Ascending aorta (tissue), 2 donors: ENCODE measurements around the gene EDN3. TPM values are rescaled to one million over a fixed set of nuclear protein-coding genes. Genes with fewer than 3 reads are reported as not detected.

ENCODE experiments used
- DNase-seq, 2 donors: peaks; one replicate each; pipeline ENCODE4 v3.0.0-alpha.2; 2019; ENCODE audit warnings: low spot score in 2 of 2
- H3K27ac ChIP-seq, 2 donors: fragments of 200-600 bp; sonication (generic); one replicate each; pipeline ENCODE4 v1.5.1; 2016 to 2017; ENCODE audit warnings: mild to moderate bottlenecking in 1 of 2
- H3K27me3 ChIP-seq: fragments of 200-600 bp; sonication (generic); one replicate; pipeline ENCODE4 v1.5.1; 2017
- H3K36me3 ChIP-seq, 2 donors: fragments of 200-600 bp; sonication (generic); one replicate each; pipeline ENCODE4 v1.5.1; 2016
- H3K4me1 ChIP-seq, 2 donors: fragments of 200-600 bp; sonication (generic); one replicate each; pipeline ENCODE4 v1.5.1; 2016 to 2017; ENCODE audit warnings: mild to moderate bottlenecking in 1 of 2
- H3K4me3 ChIP-seq, 2 donors: fragments of 200-600 bp; sonication (generic); one replicate each; pipeline ENCODE4 v1.5.1; 2016 to 2017; ENCODE audit warnings: mild to moderate bottlenecking in 1 of 2
- H3K9me3 ChIP-seq, 2 donors: fragments of 200-600 bp; sonication (generic); one replicate each; pipeline ENCODE4 v1.5.1; 2016
- intact Hi-C: fragments of 100-400 bp; cut with DNase I; formaldehyde crosslinking; loops from one replicate; pipeline ENCODE4 v1.15.1; 2023
- total RNA-seq: library from RNA; depleted of rRNA; stranded (reverse); fragments of >200 nt; gene quantifications from one replicate; pipeline ENCODE4 v1.1.0, GENCODE V29; 2016
- TF ChIP-seq, protein P1 (sequence below), 3 experiments: fragments of 200-600 bp in 2 of 3; fragments of 450-650 bp in 1 of 3; sonication (generic) in 2 of 3; IDR thresholded peaks; one replicate each; pipeline ENCODE4 v1.5.1; 2016 to 2019; ENCODE audit warnings: antibody characterized with exemption in 3 of 3, mild to moderate bottlenecking in 1 of 3, moderate library complexity in 1 of 3

EDN3 gene, protein sequence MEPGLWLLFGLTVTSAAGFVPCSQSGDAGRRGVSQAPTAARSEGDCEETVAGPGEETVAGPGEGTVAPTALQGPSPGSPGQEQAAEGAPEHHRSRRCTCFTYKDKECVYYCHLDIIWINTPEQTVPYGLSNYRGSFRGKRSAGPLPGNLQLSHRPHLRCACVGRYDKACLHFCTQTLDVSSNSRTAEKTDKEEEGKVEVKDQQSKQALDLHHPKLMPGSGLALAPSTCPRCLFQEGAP
- total RNA-seq = not detected

DNA sequence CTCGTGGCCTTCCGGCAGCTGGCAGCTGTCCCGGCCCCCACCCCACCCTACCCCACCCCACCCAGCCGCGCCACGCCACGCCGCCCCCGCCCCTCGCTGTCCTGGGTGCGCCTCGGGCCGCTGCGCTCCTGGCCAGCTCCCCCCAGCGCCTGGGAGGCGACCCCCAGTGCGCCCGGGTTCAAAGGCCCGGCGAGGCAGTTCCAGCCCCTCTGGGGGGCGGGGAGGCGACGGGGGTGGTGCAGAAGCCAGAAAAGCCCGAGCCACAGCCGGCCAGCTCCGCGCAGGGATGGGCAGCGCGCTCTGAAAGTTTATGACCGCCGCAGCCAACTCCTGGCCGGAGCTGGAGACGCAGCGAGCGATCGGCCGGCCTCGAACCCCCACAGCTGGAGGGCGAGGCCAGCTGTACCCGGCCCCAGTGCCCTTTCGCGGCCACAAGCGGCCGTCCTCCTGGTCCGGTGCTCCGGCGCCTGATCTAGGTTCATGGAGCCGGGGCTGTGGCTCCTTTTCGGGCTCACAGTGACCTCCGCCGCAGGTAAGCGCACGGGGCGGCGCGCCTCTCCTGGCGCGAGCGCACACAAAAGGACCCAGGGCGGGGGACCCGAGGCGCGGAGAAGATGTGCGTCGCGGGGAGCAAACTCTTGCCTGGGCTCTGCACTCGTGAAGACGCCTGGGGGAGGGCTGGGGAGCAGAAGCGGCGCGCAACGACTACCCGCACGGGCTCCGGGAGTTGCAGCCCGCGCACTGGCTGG lies at the start of gene EDN3:
Gene EDN3 (plus strand): TSS at position 279 of the 749 bp plus-strand sequence. CDS start 202 bp downstream, at position 481.
- no peak within 1 kb of the TSS for H3K27ac ChIP-seq
- no peaks in the 10 kb centered on the region for H3K27me3 ChIP-seq
- DNase-seq = no peak

DNA sequence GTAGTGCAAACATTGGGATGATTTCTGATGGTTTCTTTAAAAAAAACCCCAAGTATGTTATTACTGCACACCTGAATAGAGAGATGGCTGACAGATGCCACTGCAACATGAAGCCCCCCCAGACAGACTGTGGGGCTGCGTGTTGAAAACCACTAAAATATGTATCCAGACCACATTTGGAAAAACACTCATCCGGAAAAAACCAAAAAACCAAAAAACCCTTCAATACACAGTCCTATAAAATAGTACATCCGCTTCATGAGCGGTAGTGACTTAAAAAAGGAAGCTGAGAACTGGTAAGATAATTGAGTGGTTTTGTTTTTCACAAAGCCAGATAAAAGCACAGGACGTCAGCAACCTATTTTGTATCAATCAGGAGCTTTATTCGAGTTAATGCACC lies 47.1 kb upstream of the EDN3 start:
- no peaks in the 10 kb centered on the region for H3K36me3 ChIP-seq
- no peak for DNase-seq
- intact Hi-C loops = no loop called here
- TF ChIP-seq, protein P1, sequence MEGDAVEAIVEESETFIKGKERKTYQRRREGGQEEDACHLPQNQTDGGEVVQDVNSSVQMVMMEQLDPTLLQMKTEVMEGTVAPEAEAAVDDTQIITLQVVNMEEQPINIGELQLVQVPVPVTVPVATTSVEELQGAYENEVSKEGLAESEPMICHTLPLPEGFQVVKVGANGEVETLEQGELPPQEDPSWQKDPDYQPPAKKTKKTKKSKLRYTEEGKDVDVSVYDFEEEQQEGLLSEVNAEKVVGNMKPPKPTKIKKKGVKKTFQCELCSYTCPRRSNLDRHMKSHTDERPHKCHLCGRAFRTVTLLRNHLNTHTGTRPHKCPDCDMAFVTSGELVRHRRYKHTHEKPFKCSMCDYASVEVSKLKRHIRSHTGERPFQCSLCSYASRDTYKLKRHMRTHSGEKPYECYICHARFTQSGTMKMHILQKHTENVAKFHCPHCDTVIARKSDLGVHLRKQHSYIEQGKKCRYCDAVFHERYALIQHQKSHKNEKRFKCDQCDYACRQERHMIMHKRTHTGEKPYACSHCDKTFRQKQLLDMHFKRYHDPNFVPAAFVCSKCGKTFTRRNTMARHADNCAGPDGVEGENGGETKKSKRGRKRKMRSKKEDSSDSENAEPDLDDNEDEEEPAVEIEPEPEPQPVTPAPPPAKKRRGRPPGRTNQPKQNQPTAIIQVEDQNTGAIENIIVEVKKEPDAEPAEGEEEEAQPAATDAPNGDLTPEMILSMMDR (IDR thresholded peaks at IDR 0.05) = no peak
- no peak overlapping the region for H3K27ac ChIP-seq
- H3K9me3 ChIP-seq = no peaks in the 10 kb centered on the region
- no peak overlapping the region for H3K4me3 ChIP-seq
- H3K27me3 ChIP-seq = no peaks in the 10 kb centered on the region
- H3K4me1 ChIP-seq = no peaks in the 10 kb centered on the region

More for the DNA sequence above, at the start of gene EDN3:
- H3K4me3 ChIP-seq = no peak within 1 kb of the TSS
- H3K9me3 ChIP-seq = no peaks in the 10 kb centered on the region
- intact Hi-C loops = no loop called here
- TF ChIP-seq, protein P1 (IDR thresholded peaks at IDR 0.05) = no peak
- no peaks in the 10 kb centered on the region for H3K4me1 ChIP-seq
- no peaks in the 10 kb centered on the region for H3K36me3 ChIP-seq

- Histone ChIP-seq H3K4me1 (no peaks in the 10 kb centered on the region), H3K4me3 (no peak overlapping the region), H3K36me3 (no peaks in the 10 kb centered on the region), H3K27ac (no peak overlapping the region), H3K9me3 (no peaks in the 10 kb centered on the region), H3K27me3 (no peaks in the 10 kb centered on the region)
- no peak for DNase-seq
- intact Hi-C loops = no loop called here
- TF ChIP-seq, protein P1 (IDR thresholded peaks at IDR 0.05) = no peak
These were observed 46.6 kb upstream of the EDN3 start for GRCh38 chr20:59253779-59254319.

DNA sequence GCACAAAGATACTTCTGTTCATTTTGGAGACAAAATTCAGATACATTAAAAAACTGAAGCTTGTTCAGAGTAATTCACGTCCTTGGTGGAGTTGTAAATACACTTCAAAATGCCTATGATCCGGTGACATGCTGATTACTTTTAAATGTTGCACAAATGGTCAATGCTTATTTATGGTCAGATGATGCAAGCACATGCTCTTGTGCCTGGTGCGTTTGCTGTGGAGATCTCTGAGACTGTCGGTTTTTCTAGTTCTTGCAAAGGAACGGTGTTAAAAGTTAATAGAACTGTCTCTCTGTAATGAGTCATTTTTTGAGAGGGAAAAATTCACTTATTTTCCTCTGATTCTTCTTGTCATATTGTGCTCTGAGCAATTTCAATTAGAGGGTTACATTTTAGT lies 45.2 kb upstream of the EDN3 start:
- no peaks in the 10 kb centered on the region for H3K4me1 ChIP-seq
- DNase-seq = no peak
- intact Hi-C loops = no loop called here
- H3K27ac ChIP-seq = no peak overlapping the region
- no peaks in the 10 kb centered on the region for H3K36me3 ChIP-seq
- no peak overlapping the region for H3K4me3 ChIP-seq
- H3K27me3 ChIP-seq = no peaks in the 10 kb centered on the region
- no peaks in the 10 kb centered on the region for H3K9me3 ChIP-seq
- TF ChIP-seq, protein P1 (IDR thresholded peaks at IDR 0.05) = no peak

DNA sequence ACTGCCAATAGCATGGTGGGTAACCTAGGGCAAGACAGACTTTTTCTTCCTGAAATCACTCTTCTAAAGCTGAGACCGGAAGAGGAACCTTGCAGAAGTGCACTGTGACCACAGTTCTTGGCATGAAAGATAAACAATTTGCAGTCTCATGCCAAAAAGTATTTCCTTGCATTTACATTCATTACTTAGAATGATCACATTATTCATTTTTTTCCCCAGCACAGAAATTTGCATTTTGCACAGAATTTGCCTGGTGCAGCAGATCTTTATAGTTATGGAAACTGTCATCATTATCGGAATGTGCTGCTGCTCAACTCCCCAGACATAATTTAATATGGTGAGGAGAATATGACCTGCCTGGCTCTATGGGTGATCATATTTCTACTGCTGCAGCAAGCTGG lies 42.2 kb upstream of the EDN3 start:
- intact Hi-C loops = no loop called here
- Histone ChIP-seq H3K9me3 (no peaks in the 10 kb centered on the region), H3K27me3 (no peaks in the 10 kb centered on the region), H3K36me3 (no peaks in the 10 kb centered on the region), H3K4me3 (no peak overlapping the region), H3K4me1 (no peaks in the 10 kb centered on the region), H3K27ac (no peak overlapping the region)
- TF ChIP-seq, protein P1 (IDR thresholded peaks at IDR 0.05) = no peak
- DNase-seq = no peak
